GM19025 (cell line): ENCODE measurements around the gene PDZD8.

Experiments
- ATAC-seq: cut with Tn5 transposase; IDR thresholded peaks from one replicate; pipeline ENCODE4 v1.9.1; 2021; ENCODE audit warnings: mild to moderate bottlenecking, low read depth, moderate library complexity; ENCODE audit not compliant: unreplicated experiment

PDZD8 gene

GRCh38 chr10:117261501-117261900 lies 113.7 kb downstream of the PDZD8 start:
- no peak for ATAC-seq

DNA sequence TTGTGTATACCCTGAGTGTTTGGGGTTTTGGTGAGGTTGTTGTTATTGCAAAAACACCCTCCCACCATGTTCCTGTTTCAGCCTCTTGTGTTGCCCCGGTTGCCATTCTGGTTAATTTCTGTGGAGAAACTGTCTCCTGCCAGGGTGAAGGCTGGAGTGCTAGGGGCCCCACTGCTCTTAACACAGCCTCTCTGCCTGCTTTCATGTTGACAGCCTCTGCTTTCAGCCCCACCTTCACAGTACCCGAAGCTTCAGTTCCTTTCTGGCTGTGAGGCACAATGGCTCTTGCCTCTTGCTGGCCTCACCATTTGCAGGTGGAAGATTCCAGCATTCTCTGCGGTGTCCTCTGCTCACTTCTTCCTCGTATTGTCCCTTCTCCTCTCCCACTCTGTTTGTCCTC lies 115.2 kb downstream of the PDZD8 start:
- ATAC-seq: no peak

DNA sequence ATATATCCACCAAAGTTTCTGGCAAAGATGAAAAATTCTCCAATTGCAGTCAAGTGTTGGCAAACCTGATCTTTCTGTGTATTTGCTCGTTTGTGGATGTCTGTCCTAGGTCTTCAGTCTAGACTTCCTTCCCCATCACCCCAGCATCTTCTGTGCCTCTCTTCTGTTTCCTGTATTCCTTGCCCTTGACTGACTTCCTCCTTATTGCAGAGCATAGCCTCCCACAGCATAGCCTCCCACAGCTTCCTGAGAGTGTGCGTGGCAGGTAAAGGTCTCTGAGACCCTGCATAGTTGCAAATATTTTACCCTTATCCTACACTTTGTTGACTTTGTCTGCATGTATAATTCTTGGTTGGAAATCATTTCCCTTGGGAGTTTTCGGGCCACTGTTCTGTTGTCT lies 116.0 kb downstream of the PDZD8 start:
- ATAC-seq: no peak

- no peak for ATAC-seq
Observed at GRCh38 chr10:117257721-117258120, 117.5 kb downstream of the PDZD8 start.

DNA sequence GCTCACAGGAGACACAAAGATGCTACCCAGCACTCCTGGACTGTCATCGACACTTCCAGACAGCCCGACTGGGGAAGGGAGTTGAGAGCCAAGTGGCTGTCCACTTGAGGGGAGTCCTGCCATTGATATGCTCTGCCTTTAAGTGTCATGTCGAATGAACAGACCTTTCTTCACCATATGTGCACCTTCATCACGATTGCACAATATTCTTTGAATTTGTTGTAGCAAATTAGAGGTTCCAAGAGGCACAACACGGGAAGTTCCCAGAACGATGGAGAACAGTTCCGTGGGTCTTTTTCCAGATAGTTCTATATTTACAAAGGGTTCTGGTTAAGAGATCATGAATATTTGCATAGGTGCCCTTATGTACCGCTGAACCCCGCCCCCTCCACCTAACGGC lies 118.3 kb downstream of the PDZD8 start:
- ATAC-seq: no peak

- ATAC-seq: no peak
Observed at GRCh38 chr10:117255835-117256460, 119.3 kb downstream of the PDZD8 start.

DNA sequence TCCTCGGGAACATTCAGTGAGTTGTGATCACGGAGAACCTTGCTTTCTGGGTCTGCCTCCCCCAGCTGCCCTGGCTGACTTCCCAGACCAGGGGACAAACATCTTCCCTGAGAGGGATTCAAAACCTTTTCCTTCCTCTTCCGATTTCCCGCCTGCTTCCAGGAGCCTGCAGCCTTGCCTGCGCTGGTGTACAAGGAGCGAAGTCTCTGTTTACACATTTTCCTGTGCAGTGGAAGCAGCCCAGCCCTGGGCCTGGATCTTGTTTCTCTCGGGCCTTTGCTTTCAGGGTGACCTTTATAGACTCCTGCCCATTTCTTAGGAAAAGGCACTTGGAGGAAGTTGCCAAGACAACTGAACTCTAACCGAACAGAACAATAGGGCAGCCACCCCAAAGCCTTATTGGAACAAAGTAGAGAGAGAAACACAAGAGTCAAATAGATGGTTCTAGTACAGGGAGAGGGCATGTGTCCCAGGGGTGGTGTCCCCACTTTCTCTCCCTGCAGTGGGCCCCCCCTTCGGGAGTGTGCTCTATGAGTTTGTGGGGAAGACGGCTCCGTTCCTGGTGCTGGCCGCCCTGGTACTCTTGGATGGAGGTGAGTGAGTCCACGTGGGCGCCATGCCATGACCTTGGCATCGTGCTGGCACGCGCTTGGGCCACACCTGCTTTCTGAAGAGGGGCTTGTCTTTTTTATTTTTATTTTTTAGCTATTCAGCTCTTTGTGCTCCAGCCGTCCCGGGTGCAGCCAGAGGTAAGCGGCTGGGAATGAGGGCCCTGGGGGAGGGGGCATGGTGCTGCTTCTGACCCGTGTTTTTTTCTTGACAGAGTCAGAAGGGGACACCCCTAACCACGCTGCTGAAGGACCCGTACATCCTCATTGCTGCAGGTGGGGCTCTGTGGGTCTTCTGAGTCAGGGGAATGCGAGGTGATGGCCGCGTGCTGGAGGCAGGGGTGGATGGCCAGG lies 120.2 kb downstream of the PDZD8 start:
- ATAC-seq: no peak

DNA sequence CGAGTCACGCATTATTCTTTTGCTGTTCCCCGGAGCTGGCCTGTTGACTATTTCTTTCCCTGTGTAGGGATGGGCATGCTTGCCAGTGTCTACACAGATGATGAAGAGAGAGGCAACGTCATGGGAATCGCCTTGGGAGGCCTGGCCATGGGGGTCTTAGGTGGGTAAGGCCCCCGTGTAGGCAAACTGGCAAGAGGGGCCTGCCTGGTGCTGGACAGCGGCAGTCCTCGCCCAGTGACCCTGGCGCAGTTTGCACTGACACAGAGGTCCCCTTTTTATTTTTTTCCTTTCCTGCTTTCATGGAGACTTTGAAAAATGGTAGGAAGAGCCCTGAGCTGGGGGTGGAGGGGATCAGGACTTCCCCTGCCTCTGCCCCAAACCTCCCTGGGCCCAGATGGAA lies 120.9 kb downstream of the PDZD8 start:
- ATAC-seq: no peak

- ATAC-seq: no peak
Observed at GRCh38 chr10:117253908-117254307, 121.3 kb downstream of the PDZD8 start.

- ATAC-seq: no peak
Observed at GRCh38 chr10:117250411-117250810, 124.8 kb downstream of the PDZD8 start.

GRCh38 chr10:117249493-117250093 lies 125.6 kb downstream of the PDZD8 start:
- ATAC-seq: no peak

- no peak for ATAC-seq
Observed at GRCh38 chr10:117248750-117249465, 126.3 kb downstream of the PDZD8 start.

- ATAC-seq: no peak
Observed at GRCh38 chr10:117246997-117247671, 128.1 kb downstream of the PDZD8 start.

- ATAC-seq: no peak
Observed at GRCh38 chr10:117242463-117242832, 132.8 kb downstream of the PDZD8 start.

GRCh38 chr10:117241541-117242462 lies 133.4 kb downstream of the PDZD8 start:
- ATAC-seq: no peak

- no peak for ATAC-seq
Observed at GRCh38 chr10:117240621-117241529, 134.4 kb downstream of the PDZD8 start, which contains the start of gene SLC18A2. Gene SLC18A2, plus strand, starts transcription at chr10:117241114. Its CDS starts 580 bp downstream, at chr10:117241694.

DNA sequence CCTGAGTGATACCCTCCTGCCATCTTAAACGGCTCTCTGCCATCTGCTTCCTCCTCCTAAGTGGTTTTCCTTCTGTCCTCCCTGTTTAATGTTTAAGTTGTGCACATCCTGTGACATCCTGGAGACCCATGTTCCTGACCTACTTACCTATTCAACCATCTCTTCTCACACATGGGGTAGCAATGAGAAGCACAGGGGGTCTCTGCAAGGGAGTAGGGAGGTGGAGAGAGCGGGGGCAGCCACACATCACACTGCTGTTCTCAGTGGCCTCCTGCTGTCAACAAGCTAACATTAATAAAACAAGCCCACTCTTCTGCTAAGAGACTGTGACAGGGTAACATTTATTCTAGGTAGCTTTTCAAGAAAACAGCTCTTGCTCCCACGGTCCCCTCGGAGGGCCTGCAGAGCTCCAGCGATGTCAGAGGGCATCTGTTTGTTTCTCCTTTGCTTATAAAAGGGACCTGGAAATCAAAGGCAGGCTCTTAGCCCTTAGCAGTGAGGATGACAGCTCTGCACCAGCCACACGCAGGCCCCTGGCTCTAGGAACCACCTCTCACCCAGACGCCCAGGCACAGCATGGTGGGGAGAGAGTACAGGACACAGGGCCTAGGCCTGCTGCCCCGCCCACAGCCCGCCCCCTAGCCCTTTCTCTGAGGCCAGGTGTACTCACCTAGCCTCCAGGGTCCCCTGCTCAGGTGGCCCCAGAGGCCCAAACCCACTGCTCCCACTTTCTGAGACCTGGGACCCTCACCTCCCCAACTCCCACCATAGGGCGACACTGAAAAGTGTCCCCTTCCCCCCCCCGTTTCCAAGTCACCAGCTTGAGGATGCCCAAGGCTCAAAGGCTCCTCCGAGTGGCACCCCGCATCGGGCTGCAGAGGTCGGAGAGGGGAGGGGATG lies 135.3 kb downstream of the PDZD8 start:
- no peak for ATAC-seq
